Measurements from ENCODE around the gene MEF2C.
"Not testable (repeated sequence)": the region's sequence is repeated elsewhere in the genome, so short reads cannot be mapped to it uniquely, and the experiment has no call there.

The MEF2C gene

GRCh38 chr5:88924330-88924657 is 41.3 kb upstream of the MEF2C start:
- H3K4me3 ChIP-seq (ENCODE audit: low read depth, low read length), result no peak overlapping the region
- no peak for TF ChIP-seq CTCF (conservative IDR thresholded peaks at IDR 0.05; ENCODE audit: low read depth, low read length)
- no peak for DNase-seq (ENCODE audit: low read depth)

- no peak overlapping the region for H3K4me3 ChIP-seq (ENCODE audit: low read depth, low read length)
- no peak for DNase-seq (ENCODE audit: low read depth)
- no peak for TF ChIP-seq CTCF (conservative IDR thresholded peaks at IDR 0.05; ENCODE audit: low read depth, low read length)
Observed at GRCh38 chr5:88923623-88924329, 40.8 kb upstream of the MEF2C start.

GRCh38 chr5:88912743-88913142 is 29.8 kb upstream of the MEF2C start:
- DNase-seq (ENCODE audit: low read depth); H3K4me3 ChIP-seq (ENCODE audit: low read depth, low read length): not testable (repeated sequence)

- H3K4me3 ChIP-seq (ENCODE audit: low read depth, low read length); DNase-seq (ENCODE audit: low read depth): not testable (repeated sequence)
Observed at GRCh38 chr5:88911059-88911572, 28.1 kb upstream of the MEF2C start.

GRCh38 chr5:88904478-88904877 is 21.5 kb upstream of the MEF2C start:
- not testable (repeated sequence) for DNase-seq (ENCODE audit: low read depth); H3K4me3 ChIP-seq (ENCODE audit: low read depth, low read length)

- DNase-seq (ENCODE audit: low read depth); H3K4me3 ChIP-seq (ENCODE audit: low read depth, low read length): not testable (repeated sequence)
Observed at GRCh38 chr5:88903966-88904365, 21.0 kb upstream of the MEF2C start.

- DNase-seq (ENCODE audit: low read depth), result not testable (repeated sequence)
Observed at GRCh38 chr5:88901077-88901476, 18.1 kb upstream of the MEF2C start.

GRCh38 chr5:88899096-88899737 is 16.2 kb upstream of the MEF2C start:
- no peak for DNase-seq (ENCODE audit: low read depth)
- TF ChIP-seq CTCF (conservative IDR thresholded peaks at IDR 0.05; ENCODE audit: low read depth, low read length), result no peak
- no peak overlapping the region for H3K4me3 ChIP-seq (ENCODE audit: low read depth, low read length)

More at GRCh38 chr5:88901077-88901476, 18.1 kb upstream of the MEF2C start:
- not testable (repeated sequence) for H3K4me3 ChIP-seq (ENCODE audit: low read depth, low read length)

GRCh38 chr5:88897748-88898147 is 14.8 kb upstream of the MEF2C start:
- no peak overlapping the region for H3K4me3 ChIP-seq (ENCODE audit: low read depth, low read length)
- DNase-seq (ENCODE audit: low read depth), result no peak
- no peak for TF ChIP-seq CTCF (conservative IDR thresholded peaks at IDR 0.05; ENCODE audit: low read depth, low read length)
